Endothelial cell of umbilical vein (primary cell): ENCODE data around the gene VPS54.

Source experiments
- EZH2 ChIP-seq: IDR thresholded peaks from 2 replicates; pipeline ENCODE4 v1.6.1; 2012; ENCODE audit warnings: borderline replicate concordance, low read depth, mild to moderate bottlenecking, moderate library complexity, low read length, inconsistent platforms; ENCODE audit not compliant: severe bottlenecking
- MYC ChIP-seq: IDR thresholded peaks from one replicate; pipeline ENCODE4 v1.6.1; 2011; ENCODE audit warnings: mild to moderate bottlenecking, low read depth, low read length
- POLR2A ChIP-seq: IDR thresholded peaks from 2 replicates; pipeline ENCODE4 v1.6.1; 2012; ENCODE audit warnings: low read depth, mild to moderate bottlenecking, control low read depth, low read length
- TF ChIP-seq, protein P1 (sequence below), 2 donors: IDR thresholded peaks; 1 replicate in 1 of 2; 2 replicates in 1 of 2; pipeline ENCODE4 v1.5.1; 2011; ENCODE audit warnings: low read length in 2 of 2, mild to moderate bottlenecking in 2 of 2, moderate library complexity in 2 of 2, control low read depth in 1 of 2, inconsistent platforms in 1 of 2, low read depth in 1 of 2; ENCODE audit not compliant: insufficient read depth in 1 of 2; ENCODE audit errors: extremely low read depth in 1 of 2

DNA sequence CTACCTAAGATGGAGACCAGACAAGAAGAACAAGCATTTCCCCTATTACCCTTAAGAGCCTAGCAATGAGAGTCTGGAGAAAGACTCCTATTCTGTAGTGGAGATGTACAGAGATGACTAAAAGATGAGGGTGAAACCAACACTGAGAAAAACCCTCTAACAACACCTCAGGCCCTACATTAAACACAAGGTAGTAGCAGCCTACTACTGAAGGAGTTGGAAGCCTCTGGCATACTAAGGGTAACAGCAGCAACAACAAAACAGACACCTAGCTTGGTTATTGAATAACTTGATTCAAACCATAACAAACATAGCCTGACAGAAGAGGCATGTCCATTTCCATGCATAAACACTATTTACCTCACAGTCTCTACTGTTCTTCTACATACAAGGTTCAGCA, 117.1 kb downstream of the VPS54 start:
- TF ChIP-seq POLR2A (no peak), EZH2 (no peak), MYC (no peak)
- TF ChIP-seq, protein P1, sequence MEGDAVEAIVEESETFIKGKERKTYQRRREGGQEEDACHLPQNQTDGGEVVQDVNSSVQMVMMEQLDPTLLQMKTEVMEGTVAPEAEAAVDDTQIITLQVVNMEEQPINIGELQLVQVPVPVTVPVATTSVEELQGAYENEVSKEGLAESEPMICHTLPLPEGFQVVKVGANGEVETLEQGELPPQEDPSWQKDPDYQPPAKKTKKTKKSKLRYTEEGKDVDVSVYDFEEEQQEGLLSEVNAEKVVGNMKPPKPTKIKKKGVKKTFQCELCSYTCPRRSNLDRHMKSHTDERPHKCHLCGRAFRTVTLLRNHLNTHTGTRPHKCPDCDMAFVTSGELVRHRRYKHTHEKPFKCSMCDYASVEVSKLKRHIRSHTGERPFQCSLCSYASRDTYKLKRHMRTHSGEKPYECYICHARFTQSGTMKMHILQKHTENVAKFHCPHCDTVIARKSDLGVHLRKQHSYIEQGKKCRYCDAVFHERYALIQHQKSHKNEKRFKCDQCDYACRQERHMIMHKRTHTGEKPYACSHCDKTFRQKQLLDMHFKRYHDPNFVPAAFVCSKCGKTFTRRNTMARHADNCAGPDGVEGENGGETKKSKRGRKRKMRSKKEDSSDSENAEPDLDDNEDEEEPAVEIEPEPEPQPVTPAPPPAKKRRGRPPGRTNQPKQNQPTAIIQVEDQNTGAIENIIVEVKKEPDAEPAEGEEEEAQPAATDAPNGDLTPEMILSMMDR (IDR thresholded peaks at IDR 0.05; ENCODE audit: extremely low read depth in 1 of 2, insufficient read depth in 1 of 2, low read depth in 1 of 2, low read length in 2 of 2) = no peak
